ENCODE measurements around the gene EVA1B. TPM values are rescaled to one million over a fixed set of nuclear protein-coding genes. Genes with fewer than 3 reads are reported as not detected.

The EVA1B gene, protein sequence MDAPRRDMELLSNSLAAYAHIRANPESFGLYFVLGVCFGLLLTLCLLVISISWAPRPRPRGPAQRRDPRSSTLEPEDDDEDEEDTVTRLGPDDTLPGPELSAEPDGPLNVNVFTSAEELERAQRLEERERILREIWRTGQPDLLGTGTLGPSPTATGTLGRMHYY
- 7.5 and 9.0 TPM in 2 replicates for total RNA-seq

- peaks cover 27% of the 10 kb centered on the region for H3K4me1 Mint-ChIP-seq
- peak within 1 kb of the TSS; percentile 84 for H3K4me3 Mint-ChIP-seq
- peaks cover 2% of the 10 kb centered on the region for H3K27me3 Mint-ChIP-seq
- DNase-seq, result peak; percentile 89
- peak within 1 kb of the TSS; percentile 62 for H3K27ac Mint-ChIP-seq
- intact Hi-C loops (cut with micrococcal nuclease), result loop anchor here (5.0 kb wide), 2 partner anchors 44 to 64 kb away; partner anchors contain the start of gene STK40
- H3K9me3 Mint-ChIP-seq, result no peaks in the 10 kb centered on the region
- peaks cover 7% of the 10 kb centered on the region for H3K36me3 Mint-ChIP-seq (ENCODE audit: low read depth)
Observed at GRCh38 chr1:36323636-36324352, at the start of gene EVA1B. TSS of gene EVA1B (minus strand) at chr1:36323645. CDS start at chr1:36323037, 608 bp downstream.

DNA sequence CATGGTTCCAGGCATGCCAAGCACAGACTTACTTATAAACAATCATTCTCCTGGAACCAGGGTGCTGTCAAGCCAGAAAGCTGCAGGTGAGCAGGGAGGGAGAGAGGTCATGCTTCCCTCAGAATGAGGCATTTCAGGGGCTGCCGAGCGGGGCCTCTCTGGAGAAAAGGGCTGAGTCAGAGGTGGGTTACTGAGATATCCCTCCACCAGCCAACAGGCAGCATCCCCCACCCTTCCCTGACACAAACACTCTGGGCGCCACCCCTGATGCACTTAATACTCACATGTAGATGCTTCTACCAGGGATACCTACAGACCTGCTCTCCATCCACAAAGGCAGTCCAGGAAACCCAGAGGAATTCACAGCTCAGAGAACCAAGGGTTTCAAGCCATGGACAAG is 49.2 kb upstream of the EVA1B start:
- Mint-ChIP-seq H3K9me3 (no peaks in the 10 kb centered on the region), H3K4me3 (no peak overlapping the region), H3K27me3 (no peaks in the 10 kb centered on the region)

DNA sequence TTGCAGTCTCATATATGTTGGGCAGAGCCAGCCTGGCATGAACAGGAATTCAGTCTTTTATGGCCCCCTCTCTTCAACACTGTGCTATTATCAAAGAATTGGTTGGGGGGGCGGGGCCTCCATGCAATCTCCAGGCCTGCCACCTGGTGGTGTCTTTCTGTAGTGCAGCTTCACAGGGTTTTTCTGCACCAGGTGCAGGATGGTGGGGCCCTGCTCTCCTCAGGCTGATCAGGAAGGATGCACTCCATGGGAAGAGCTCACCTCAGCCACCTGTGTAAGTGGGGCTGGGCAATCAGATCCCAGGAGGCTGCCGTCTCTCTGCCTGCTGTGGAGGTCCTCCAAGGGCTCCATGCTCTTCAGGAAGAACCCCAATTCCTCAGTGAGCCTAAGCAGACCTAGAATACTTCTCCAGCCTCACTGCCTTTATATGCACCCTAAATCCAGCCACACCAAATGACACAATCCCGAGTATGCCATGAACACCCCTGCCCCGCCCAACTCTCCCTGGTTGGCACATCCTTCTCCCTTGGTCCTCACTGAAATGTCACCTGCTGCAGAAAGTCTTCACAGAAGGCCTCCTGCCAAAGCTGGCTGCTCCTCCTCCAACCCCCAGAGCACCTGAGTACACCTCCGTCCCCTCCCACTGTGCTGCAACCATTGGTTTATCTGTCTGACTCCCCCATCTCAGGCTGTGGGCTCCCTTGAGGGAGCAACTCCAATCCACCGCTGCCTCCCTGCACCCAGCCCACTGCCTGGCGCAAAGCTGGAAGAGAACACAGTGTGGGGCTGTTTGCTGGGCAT is 45.8 kb upstream of the EVA1B start:
- Mint-ChIP-seq H3K27ac (peak overlapping the region; percentile 78), H3K4me1 (peaks cover 55% of the 10 kb centered on the region), H3K9me3 (no peaks in the 10 kb centered on the region), H3K36me3 (ENCODE audit: low read depth) (peaks cover 13% of the 10 kb centered on the region), H3K4me3 (no peak overlapping the region), H3K27me3 (no peaks in the 10 kb centered on the region)
- intact Hi-C loops (cut with micrococcal nuclease), result loop anchor here (2.0 to 5.0 kb wide), 5 partner anchors 26 to 270 kb away; partner anchors contain the start of genes EVA1B and SH3D21
- peak; percentile 95 for DNase-seq

More for the DNA sequence above, 49.2 kb upstream of the EVA1B start:
- Mint-ChIP-seq H3K36me3 (ENCODE audit: low read depth) (peaks cover 17% of the 10 kb centered on the region), H3K27ac (peak overlapping the region; percentile 97), H3K4me1 (peaks cover 51% of the 10 kb centered on the region)
- no peak for DNase-seq
- intact Hi-C loops (cut with micrococcal nuclease), result no loop called here

DNA sequence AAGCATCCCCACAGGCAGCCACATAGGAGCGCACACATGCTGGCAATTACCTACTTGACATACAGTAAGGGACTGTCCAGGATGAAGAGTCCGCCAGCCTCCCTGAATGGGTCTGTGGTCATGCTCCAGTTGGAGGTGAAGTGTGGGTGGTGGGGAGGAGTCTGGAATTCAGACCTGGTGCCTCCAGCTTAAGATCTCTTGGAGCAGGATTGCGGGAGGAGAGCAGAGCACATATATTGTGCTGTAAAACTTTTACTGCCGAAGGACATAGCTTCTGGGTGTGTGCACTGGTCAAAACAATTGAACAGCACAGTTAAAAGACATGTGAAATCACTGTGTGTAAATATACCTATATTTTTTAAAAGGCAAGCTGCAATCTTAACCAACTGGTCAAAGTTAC is 44.4 kb upstream of the EVA1B start:
- no peak for DNase-seq
- no peaks in the 10 kb centered on the region for H3K9me3 Mint-ChIP-seq
- H3K4me1 Mint-ChIP-seq, result peaks cover 41% of the 10 kb centered on the region
- H3K36me3 Mint-ChIP-seq (ENCODE audit: low read depth), result peaks cover 16% of the 10 kb centered on the region
- H3K4me3 Mint-ChIP-seq, result no peak overlapping the region
- intact Hi-C loops (cut with micrococcal nuclease), result loop anchor here (2.0 to 5.0 kb wide), 5 partner anchors 25 to 269 kb away; partner anchors contain the start of genes EVA1B and SH3D21
- H3K27me3 Mint-ChIP-seq, result no peaks in the 10 kb centered on the region
- H3K27ac Mint-ChIP-seq, result peak overlapping the region; percentile 85

DNA sequence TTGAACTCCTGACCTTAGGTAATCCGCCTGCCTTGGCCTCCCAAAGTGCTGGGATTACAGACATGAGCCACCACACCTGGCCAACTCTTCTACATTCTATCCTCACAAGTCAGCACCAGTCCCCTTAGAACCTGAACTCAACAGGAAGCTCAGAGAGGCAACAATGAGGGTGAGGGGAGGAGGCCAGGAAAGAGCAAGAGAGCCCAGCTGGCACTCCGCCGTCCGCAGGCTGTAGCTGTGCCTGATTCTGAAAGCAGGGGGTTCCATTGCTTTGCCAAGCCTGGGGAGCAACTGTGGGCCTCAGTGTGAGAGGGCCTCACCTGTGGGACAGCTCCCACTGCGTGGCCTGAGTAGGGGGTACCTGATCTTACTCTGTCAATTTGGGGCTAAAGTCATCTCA is 43.6 kb upstream of the EVA1B start:
- H3K27me3 Mint-ChIP-seq, result no peaks in the 10 kb centered on the region
- peaks cover 37% of the 10 kb centered on the region for H3K4me1 Mint-ChIP-seq
- H3K36me3 Mint-ChIP-seq (ENCODE audit: low read depth), result peaks cover 15% of the 10 kb centered on the region

DNA sequence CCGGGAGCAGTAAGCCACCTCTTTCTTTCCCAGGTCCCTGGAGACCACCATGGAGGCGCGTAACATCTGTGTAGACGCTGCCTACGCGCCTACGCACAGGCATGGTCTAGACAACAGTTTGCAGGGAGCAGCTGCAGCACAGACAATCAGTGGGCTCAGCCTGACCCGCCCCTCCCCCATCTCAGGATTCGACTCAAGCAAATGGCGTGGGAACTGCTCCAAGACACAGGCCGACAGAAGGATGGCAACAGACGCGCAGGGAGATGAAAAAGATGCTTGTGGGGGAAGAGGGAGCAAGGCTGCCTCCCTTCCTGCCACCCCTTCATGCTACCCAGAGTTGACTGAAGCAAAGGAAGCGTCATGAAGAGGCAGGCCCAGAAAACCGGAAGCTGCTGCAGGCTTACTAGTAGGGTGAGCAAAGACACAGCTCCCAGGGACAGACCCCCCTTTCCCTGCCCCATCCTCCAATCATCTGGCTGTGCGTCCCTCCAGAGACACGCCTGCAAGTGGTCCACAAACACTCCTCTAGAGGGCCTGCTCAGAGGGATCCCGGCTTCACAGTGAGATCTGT is 42.7 kb upstream of the EVA1B start:
- Mint-ChIP-seq H3K36me3 (ENCODE audit: low read depth) (peaks cover 20% of the 10 kb centered on the region), H3K27me3 (no peaks in the 10 kb centered on the region), H3K4me1 (peaks cover 40% of the 10 kb centered on the region), H3K4me3 (peak overlapping the region; percentile 45), H3K9me3 (no peaks in the 10 kb centered on the region), H3K27ac (peak overlapping the region; percentile 85)
- DNase-seq, result peak; percentile 89
- intact Hi-C loops (cut with micrococcal nuclease), result loop anchor here (5.0 kb wide), 2 partner anchors 44 to 59 kb away; partner anchors contain the start of genes EVA1B and SH3D21

More for the DNA sequence above, 43.6 kb upstream of the EVA1B start:
- intact Hi-C loops (cut with micrococcal nuclease), result loop anchor here (5.0 kb wide), 2 partner anchors 45 to 60 kb away; partner anchors contain the start of genes EVA1B and SH3D21
- Mint-ChIP-seq H3K9me3 (no peaks in the 10 kb centered on the region), H3K27ac (peak overlapping the region; percentile 85), H3K4me3 (no peak overlapping the region)
- peak; percentile 71 for DNase-seq

- H3K27me3 Mint-ChIP-seq, result no peaks in the 10 kb centered on the region
- H3K36me3 Mint-ChIP-seq (ENCODE audit: low read depth), result peaks cover 20% of the 10 kb centered on the region
- intact Hi-C loops (cut with micrococcal nuclease), result loop anchor here (5.0 kb wide), 2 partner anchors 43 to 58 kb away; partner anchors contain the start of genes EVA1B and SH3D21
Observed at GRCh38 chr1:36365381-36365780, 41.9 kb upstream of the EVA1B start.

GRCh38 chr1:36359911-36360550 is 36.6 kb upstream of the EVA1B start:
- Mint-ChIP-seq H3K27ac (peak overlapping the region; percentile 88), H3K27me3 (no peaks in the 10 kb centered on the region), H3K4me3 (peak overlapping the region; percentile 11), H3K9me3 (no peaks in the 10 kb centered on the region), H3K4me1 (peaks cover 16% of the 10 kb centered on the region), H3K36me3 (ENCODE audit: low read depth) (peaks cover 38% of the 10 kb centered on the region)
- DNase-seq, result peak; percentile 80
- intact Hi-C loops (cut with micrococcal nuclease), result no loop called here

More at GRCh38 chr1:36365381-36365780, 41.9 kb upstream of the EVA1B start:
- H3K4me1 Mint-ChIP-seq, result peaks cover 41% of the 10 kb centered on the region
- DNase-seq, result no peak
- H3K4me3 Mint-ChIP-seq, result no peak overlapping the region
- H3K27ac Mint-ChIP-seq, result peak overlapping the region; percentile 85
- no peaks in the 10 kb centered on the region for H3K9me3 Mint-ChIP-seq

DNA sequence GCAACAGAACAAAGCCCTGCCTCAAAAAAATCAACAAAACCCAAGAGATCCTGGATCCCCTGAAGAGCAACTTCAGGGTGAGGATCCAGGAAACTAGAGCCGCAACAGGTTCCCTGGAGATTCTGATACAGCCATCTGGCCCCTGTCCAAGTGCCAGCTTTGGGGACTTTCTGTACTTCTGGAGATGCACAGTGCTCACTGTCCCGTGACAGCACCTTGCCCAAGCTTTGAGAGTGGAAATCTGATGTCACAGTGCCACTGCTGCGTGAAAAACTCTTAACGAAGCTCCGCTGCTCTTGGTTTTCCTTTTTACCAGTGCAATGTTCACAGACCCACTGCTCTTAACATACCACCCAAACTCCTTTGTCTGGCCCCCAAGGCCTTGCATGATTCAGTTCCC is 35.9 kb upstream of the EVA1B start:
- Mint-ChIP-seq H3K4me3 (peak overlapping the region; percentile 11), H3K27ac (peak overlapping the region; percentile 88), H3K27me3 (no peaks in the 10 kb centered on the region), H3K4me1 (peaks cover 16% of the 10 kb centered on the region), H3K9me3 (no peaks in the 10 kb centered on the region), H3K36me3 (ENCODE audit: low read depth) (peaks cover 39% of the 10 kb centered on the region)
- DNase-seq, result no peak
- intact Hi-C loops (cut with micrococcal nuclease), result no loop called here

DNA sequence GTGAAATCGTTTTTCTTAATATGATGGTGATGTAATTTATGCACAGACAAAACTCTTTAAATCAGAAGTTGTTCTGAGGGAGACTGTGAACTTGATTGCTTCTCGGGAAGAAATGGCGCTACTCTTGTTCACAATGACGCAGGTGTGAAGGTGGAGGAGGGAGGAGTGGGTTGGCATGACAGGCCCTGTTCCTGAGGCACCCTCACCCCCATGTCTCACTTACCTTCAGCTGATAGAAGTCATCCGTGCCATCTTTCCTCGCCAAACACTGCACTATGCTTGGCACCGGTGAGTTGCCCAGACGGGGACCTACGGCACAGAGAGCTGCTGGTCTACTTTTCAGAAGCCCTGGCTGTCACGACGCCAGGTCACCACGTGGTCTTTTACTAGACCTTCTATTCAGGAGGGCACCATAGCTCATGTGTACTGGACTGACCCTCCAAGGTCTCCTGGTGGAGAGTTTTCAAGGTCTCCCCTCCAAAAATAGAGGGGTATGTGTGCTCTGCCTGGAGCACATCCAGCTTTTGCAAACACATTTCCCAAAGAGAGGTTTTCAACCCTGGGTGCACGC is 35.2 kb upstream of the EVA1B start:
- H3K4me1 Mint-ChIP-seq, result peaks cover 16% of the 10 kb centered on the region
- intact Hi-C loops (cut with micrococcal nuclease), result no loop called here
- H3K36me3 Mint-ChIP-seq (ENCODE audit: low read depth), result peaks cover 43% of the 10 kb centered on the region
- H3K27ac Mint-ChIP-seq, result peak overlapping the region; percentile 88
- no peaks in the 10 kb centered on the region for H3K27me3 Mint-ChIP-seq
- DNase-seq, result no peak
- H3K4me3 Mint-ChIP-seq, result no peak overlapping the region
- H3K9me3 Mint-ChIP-seq, result no peaks in the 10 kb centered on the region

- no peak for DNase-seq
- Mint-ChIP-seq H3K27me3 (no peaks in the 10 kb centered on the region), H3K27ac (no peak overlapping the region), H3K9me3 (no peaks in the 10 kb centered on the region), H3K36me3 (ENCODE audit: low read depth) (peaks cover 42% of the 10 kb centered on the region), H3K4me1 (peaks cover 27% of the 10 kb centered on the region), H3K4me3 (no peak overlapping the region)
- intact Hi-C loops (cut with micrococcal nuclease), result no loop called here
Observed at GRCh38 chr1:36355811-36356210, 32.4 kb upstream of the EVA1B start.

GRCh38 chr1:36354486-36354885 is 31.0 kb upstream of the EVA1B start:
- Mint-ChIP-seq H3K27ac (no peak overlapping the region), H3K4me1 (peaks cover 26% of the 10 kb centered on the region), H3K4me3 (no peak overlapping the region), H3K36me3 (ENCODE audit: low read depth) (peaks cover 42% of the 10 kb centered on the region), H3K27me3 (no peaks in the 10 kb centered on the region), H3K9me3 (no peaks in the 10 kb centered on the region)
- DNase-seq, result no peak
- intact Hi-C loops (cut with micrococcal nuclease), result no loop called here

All from activated CD4-positive, alpha-beta T cell treated with anti-CD3 and anti-CD28 coated beads, Interleukin-2, amount 10 ng/mL, durations not matched to agents 24 days and 14 days (primary cell).